Stimulated activated CD4-positive, alpha-beta T cell treated with anti-CD3 and anti-CD28 coated beads, Interleukin-1b, Interleukin-23, amount 100 ng/mL, for 24 hours (primary cell): Measurements from ENCODE around the gene TP73.

Experiments
- DNase-seq, 4 experiments: peaks; one replicate each; pipeline ENCODE4 v3.0.0-alpha.2; 2020; ENCODE audit warnings: low read depth in 4 of 4, low spot score in 1 of 4

Gene TP73

GRCh38 chr1:3777078-3777547 is 124.8 kb downstream of the TP73 start:
- no peak for DNase-seq

- no peak for DNase-seq
Measured at GRCh38 chr1:3777647-3778589, 125.6 kb downstream of the TP73 start.

DNA sequence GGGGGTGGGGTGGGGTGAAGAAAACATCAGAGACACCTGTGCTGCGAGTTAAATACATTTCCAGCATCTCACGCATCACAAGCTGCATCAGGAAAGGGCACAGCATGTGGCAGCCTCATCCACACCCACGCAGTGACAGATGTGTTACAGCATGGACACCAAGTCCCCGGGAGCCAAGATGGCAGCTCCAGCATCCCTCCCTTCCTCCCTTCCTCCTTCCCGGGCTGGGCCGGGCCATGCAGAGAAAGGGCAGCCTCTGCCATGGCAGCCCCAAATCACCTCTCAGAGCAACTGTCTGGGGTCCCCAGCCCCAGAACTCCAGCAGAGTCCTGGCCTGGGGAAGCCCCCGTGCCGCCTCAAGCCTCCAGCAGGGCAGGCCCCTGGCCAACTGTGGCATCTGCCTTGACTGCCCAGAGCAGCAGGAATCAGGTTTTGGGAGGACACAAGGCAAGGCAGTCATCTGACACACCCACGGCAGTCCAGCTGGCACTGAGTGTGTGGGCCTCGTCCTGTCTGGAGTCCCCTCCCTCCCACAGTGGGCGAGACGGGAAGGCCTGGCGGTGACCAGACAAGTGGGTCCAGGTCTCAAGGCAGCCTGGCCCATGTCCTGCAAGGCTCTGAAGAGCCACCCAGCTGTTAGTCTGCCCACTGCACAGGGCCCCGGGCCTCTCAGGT is 126.4 kb downstream of the TP73 start:
- DNase-seq: no peak

DNA sequence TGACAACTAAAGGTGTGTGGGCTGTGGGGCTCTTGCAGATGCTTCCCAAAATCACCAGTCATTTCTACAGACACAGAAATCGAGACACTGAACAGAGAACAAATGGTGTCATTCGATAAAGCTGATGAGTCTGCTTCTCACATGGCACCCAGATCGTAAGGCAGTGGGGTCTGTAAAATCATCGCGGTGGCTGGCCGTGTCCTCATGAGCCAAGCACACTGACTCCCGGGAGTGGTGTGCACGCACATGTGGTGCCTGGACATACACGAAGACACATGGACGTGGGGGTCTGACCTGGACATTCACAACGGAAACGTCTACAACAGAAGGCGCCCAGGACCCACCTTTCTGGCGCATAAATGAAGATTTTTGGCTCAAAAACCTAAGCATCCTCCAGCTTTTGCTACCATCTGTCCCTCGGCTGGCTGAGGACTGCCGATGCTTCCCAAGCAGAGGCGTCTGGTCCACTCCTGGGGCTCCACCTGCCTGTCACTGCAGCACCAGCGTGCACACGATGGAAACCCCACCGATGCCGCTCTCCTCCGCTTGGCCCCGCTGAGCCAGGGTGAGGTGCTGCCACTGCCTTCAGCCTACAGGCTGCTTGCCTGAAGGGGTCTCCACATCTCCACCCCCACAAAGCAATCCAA is 127.1 kb downstream of the TP73 start:
- no peak for DNase-seq

DNA sequence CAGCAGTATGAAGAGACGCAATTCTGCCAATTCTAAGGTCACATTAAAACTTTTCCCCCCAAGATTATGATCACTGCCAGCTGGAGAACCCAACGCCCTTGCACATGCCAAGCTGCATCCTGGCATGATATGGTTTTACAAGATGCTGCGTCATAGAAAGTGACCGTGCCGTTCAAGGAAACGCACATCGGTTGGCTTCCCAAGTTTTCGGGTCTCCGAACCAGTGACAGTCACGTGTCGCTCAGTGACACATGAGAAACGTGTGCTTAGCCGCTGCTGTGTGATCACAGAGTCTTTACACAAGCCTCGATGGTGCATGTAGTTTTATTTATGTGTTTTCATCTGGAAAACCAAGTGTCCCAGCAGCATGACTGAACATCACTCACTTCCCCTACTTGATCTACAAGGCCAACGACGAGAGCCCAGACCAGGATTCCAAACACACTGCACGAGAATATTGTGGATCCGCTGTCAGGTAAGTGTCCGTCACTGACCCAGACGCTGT is 127.6 kb downstream of the TP73 start:
- DNase-seq: no peak

DNA sequence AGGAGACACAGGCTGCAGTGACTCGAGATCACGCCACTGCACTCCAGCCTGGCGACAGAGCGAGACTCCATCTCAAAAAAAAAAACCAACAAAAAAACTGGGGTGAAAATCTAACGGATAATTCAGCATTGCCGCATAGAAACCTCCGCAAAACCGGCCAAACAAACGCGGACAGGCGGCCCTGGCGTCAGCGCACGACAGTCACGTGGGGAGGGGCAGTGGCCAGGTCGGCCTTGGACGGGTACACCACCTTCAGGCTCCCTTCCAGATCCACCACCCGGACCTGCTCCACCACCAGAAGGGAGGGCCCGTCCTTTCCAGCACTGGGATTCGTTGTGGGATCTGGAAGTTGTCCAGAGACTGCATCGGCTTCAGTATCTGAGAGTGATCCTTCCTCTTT is 128.6 kb downstream of the TP73 start:
- DNase-seq: no peak

DNA sequence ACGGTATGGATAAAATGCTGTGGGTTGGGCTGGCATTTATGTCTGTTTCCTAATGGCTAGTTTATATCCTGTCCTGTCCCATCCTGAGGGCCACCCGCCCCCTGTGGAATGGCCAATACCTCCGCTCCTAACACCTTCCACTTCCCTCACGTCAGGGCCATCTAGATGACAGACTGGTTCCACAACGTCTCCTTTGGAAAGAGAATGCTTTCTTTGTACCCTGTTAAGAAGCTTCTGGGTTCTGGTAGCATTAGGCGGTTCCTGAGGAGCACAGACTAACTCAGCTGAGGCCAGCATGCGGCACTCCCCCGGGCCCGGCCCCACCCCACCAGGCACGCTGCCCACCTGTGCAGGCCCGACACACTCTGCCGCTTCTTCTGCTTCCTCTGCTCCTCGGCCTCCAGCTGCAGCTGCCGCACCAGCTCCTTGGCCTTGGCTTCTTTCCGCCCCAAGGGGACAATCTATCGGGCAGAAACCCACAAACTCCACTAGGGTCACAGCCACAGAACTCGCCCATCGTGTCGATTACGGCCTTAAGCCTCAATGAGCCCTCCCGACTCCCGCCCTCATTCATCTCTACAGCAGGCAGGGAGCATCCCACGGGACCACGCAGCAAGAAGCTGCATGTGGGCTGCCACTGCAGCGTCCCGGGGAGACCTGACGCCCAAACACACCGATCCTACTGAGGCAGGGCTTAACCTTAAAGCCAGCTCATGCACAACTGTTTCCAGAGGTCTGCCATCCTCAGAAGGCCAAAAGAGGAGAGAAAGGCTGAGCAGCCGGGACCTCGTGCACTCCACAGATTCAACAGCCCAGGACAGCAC is 131.5 kb downstream of the TP73 start:
- DNase-seq: no peak

DNA sequence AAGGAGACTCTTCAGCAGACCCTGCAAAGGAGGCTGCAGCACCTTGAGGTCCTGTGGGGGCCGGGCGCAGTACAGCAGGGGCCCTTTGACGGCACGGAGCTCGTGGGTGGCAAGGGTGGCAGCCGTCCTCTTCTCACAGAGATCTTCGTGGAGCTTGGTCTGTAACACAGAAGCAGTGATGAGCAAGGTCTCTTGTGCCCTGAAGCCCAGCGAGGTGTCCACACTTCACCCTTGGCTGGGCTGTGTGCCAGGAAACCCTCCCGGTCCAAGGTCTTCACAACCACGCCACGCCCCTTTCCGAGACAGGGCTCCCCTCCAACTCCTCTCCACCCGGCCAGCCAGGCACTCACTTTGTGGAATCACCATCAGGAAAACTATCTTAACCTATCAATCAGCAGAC is 132.7 kb downstream of the TP73 start:
- DNase-seq: no peak

- no peak for DNase-seq
Measured at GRCh38 chr1:3785456-3786157, 133.3 kb downstream of the TP73 start.
